ENCODE measurements around the gene PLB1. TPM values are rescaled to one million over a fixed set of nuclear protein-coding genes. Genes with fewer than 3 reads are reported as not detected.

The PLB1 gene
- polyA plus RNA-seq, 1 experiment, result 1.4 TPM

DNA sequence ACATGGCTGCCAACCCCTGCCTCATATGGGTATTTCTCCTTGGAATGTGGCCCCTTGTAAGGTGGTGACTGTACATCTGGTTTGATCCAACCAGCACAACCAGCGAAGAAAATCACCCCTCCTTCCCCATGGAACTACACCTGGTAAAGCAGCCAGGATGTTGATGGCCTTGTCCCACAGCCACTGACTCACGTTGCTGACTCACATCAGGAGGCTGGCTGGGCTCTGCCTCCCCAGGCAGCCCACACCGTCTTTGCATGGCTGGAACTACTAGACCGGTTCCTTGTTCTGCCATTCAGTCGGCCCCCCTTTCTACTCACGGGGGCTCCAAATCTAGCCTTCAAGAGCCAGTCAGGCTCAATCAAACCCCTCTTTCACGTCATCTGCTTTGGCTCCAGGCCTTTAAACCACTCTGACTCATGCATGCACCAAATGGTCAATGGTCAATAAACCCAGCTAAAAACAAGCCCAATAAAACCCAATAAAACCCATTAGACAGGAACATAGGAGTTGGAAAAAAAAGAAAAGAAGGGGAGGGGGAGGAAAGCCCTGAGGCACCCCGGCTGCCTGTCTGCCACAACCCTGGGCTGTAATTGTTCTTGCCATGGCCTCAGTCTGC is 114.8 kb downstream of the PLB1 start:
- DNase-seq (ENCODE audit: low read depth, low spot score), result peak; percentile 82
- TF ChIP-seq, protein P1, sequence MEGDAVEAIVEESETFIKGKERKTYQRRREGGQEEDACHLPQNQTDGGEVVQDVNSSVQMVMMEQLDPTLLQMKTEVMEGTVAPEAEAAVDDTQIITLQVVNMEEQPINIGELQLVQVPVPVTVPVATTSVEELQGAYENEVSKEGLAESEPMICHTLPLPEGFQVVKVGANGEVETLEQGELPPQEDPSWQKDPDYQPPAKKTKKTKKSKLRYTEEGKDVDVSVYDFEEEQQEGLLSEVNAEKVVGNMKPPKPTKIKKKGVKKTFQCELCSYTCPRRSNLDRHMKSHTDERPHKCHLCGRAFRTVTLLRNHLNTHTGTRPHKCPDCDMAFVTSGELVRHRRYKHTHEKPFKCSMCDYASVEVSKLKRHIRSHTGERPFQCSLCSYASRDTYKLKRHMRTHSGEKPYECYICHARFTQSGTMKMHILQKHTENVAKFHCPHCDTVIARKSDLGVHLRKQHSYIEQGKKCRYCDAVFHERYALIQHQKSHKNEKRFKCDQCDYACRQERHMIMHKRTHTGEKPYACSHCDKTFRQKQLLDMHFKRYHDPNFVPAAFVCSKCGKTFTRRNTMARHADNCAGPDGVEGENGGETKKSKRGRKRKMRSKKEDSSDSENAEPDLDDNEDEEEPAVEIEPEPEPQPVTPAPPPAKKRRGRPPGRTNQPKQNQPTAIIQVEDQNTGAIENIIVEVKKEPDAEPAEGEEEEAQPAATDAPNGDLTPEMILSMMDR (IDR thresholded peaks at IDR 0.05; ENCODE audit: low read depth, low read length), result no peak
- H3K9me3 ChIP-seq (ENCODE audit: control insufficient read depth, insufficient read depth, low read length), result no peaks in the 10 kb centered on the region
- ChIA-PET POLR2A (interaction anchor here (0.6 to 1.0 kb wide), 4 partner anchors 44 to 223 kb away, joined by 3 to 5 read pairs (median 4); no protein-coding TSS in a partner anchor), CTCF (interaction anchor here (0.6 to 4.6 kb wide), 3 partner anchors 17 to 60 kb away, joined by 4 to 28 read pairs (median 4); no protein-coding TSS in a partner anchor)
- H3K27ac ChIP-seq (ENCODE audit: low read depth, low read length), result peak overlapping the region; percentile 47
- no peaks in the 10 kb centered on the region for H3K27me3 ChIP-seq (ENCODE audit: control insufficient read depth, insufficient read depth, low read length)
- H3K4me3 ChIP-seq (ENCODE audit: low read depth, low read length), result no peak overlapping the region

DNA sequence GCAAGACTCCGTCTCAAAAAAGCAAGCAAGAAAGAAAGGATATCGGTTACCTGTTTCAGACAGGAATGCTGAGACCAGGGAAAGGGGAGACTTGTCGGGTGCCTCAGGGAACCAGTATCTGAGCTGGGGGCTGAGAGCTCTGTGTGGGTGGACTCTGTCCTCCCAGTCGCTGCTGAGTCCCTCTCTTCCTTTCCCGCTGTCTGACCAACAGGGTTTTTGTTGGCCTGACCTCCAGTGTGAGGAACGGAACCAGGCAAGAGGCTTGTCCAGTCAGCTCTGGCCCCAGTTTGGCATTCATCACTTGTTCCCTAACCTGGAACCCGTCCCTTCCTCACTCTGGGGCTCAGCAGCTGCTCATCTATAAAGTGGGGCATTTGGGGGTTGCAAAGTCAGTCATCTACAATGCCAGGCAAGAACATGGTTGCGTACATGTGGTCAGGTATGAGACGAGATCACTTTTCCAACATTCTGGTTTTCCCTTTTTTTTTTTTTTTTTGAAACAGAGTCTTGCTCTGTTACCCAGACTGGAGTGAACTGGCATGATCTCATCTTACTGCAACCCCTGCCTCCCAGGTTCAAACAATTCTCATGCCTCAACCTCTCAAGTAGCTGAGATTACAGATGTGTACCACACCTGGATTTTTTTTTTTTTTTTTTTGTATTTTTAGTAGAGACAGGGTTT is 116.4 kb downstream of the PLB1 start:
- H3K27me3 ChIP-seq (ENCODE audit: control insufficient read depth, insufficient read depth, low read length), result no peaks in the 10 kb centered on the region
- TF ChIP-seq, protein P1 (IDR thresholded peaks at IDR 0.05; ENCODE audit: low read depth, low read length), result no peak
- no peak overlapping the region for H3K4me3 ChIP-seq (ENCODE audit: low read depth, low read length)
- no peaks in the 10 kb centered on the region for H3K9me3 ChIP-seq (ENCODE audit: control insufficient read depth, insufficient read depth, low read length)
- POLR2A ChIA-PET, result interaction anchor here (0.7 kb wide), 1 partner anchor 9 kb away, joined by 3 read pairs; no protein-coding TSS in a partner anchor
- CTCF ChIA-PET, result interaction anchor here (4.6 kb wide), 1 partner anchor 18 kb away, joined by 28 read pairs; no protein-coding TSS in a partner anchor
- H3K27ac ChIP-seq (ENCODE audit: low read depth, low read length), result no peak overlapping the region
- no peak for DNase-seq (ENCODE audit: low read depth, low spot score)

DNA sequence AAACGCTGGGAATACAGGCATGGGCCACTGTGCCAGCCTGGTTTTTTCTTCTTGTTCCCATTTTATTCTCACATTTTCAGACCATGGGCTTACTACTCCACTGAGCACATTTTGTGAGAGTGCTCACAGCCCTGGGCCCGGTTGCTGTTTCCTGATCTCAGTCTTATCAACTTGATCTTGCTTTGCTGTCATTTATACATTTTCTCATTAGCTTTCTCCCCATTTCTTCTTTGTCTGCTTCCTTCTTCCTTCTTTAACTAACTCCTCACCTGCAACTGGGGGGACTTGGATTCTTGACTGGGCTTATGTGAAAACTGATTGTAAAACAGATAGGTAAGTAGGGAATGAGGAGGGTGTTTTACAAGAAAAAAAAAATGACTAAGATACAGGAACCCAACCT is 117.3 kb downstream of the PLB1 start:
- H3K27ac ChIP-seq (ENCODE audit: low read depth, low read length), result no peak overlapping the region
- ChIA-PET POLR2A (no interaction called here), CTCF (interaction anchor here (0.7 to 4.6 kb wide), 2 partner anchors 19 to 235 kb away, joined by 3 to 28 read pairs; no protein-coding TSS in a partner anchor)
- no peaks in the 10 kb centered on the region for H3K9me3 ChIP-seq (ENCODE audit: control insufficient read depth, insufficient read depth, low read length)
- H3K4me3 ChIP-seq (ENCODE audit: low read depth, low read length), result no peak overlapping the region
- H3K27me3 ChIP-seq (ENCODE audit: control insufficient read depth, insufficient read depth, low read length), result no peaks in the 10 kb centered on the region
- DNase-seq (ENCODE audit: low read depth, low spot score), result no peak
- TF ChIP-seq, protein P1 (IDR thresholded peaks at IDR 0.05; ENCODE audit: low read depth, low read length), result no peak

DNA sequence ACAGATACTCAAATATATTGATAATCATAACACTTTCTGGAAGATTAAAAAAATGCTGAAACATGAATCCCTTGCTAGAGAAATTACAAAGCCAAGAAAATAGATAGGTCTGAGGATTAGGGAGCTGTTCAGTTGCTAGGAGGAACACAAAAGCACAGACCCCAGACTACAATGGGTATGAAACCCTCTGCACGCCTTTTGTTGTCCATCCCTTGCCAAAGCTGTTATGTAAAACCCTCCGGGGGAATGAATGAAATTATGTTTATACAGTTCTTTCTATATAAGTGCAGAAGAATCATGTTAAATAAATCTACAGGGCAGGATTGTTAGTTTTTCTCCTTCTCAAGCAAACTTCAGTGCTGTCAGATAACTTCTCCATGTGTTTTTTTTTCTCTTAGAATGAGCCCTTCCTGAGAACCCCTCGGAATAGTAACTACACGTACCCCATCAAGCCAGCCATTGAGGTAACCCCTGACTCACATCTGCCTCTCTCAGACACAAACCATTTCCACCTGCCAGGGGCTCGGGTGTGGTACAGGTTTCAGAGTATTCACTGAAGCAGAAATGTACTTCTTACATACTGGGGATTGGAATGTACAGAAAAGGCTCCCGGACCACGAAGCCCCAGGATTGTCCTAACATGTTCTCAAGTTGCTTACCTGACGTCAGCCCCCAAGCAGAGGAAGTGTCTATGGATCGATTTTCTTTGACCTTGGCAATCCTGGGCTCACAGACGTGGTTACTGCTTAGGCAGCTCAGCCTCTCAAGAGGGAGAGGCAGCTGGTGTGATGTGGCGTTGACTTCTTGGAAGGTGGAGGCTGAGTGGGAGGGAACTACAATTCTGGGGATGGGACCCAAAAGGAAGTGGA is 118.0 kb downstream of the PLB1 start:
- POLR2A ChIA-PET, result no interaction called here
- Histone ChIP-seq H3K9me3 (ENCODE audit: control insufficient read depth, insufficient read depth, low read length) (no peaks in the 10 kb centered on the region), H3K27me3 (ENCODE audit: control insufficient read depth, insufficient read depth, low read length) (no peaks in the 10 kb centered on the region), H3K27ac (ENCODE audit: low read depth, low read length) (peak overlapping the region; percentile 32), H3K4me3 (ENCODE audit: low read depth, low read length) (no peak overlapping the region)
- DNase-seq (ENCODE audit: low read depth, low spot score), result peak; percentile 79
- CTCF ChIA-PET, result no interaction called here
- TF ChIP-seq, protein P1 (IDR thresholded peaks at IDR 0.05; ENCODE audit: low read depth, low read length), result no peak
